GM18502 (cell line): ENCODE results near the gene RPL5.

Experiments
- ATAC-seq: cut with Tn5 transposase; IDR thresholded peaks from one replicate; pipeline ENCODE4 v1.9.1; 2021; ENCODE audit warnings: mild to moderate bottlenecking; ENCODE audit not compliant: unreplicated experiment, poor library complexity

Gene RPL5

GRCh38 chr1:92886886-92887419, 55.1 kb downstream of the RPL5 start:
- ATAC-seq = no peak

- ATAC-seq = no peak
These were observed 55.6 kb downstream of the RPL5 start for GRCh38 chr1:92887465-92887864.
